GM19023 (cell line): Measurements from ENCODE around the gene SGCA.

Experiments
- ATAC-seq: cut with Tn5 transposase; IDR thresholded peaks from one replicate; pipeline ENCODE4 v1.9.1; 2021; ENCODE audit warnings: mild to moderate bottlenecking, moderate library complexity; ENCODE audit not compliant: unreplicated experiment

Gene SGCA

GRCh38 chr17:50165867-50166517 lies at the start of gene SGCA:
Gene SGCA (plus strand): TSS chr17:50166005. CDS start chr17:50166041, 36 bp downstream.
- no peak for ATAC-seq

- ATAC-seq = no peak
These were observed 48.4 kb upstream of the SGCA start for GRCh38 chr17:50117202-50118051.

- ATAC-seq = no peak
These were observed 47.6 kb upstream of the SGCA start for GRCh38 chr17:50118076-50118827.

- no peak for ATAC-seq
These were observed 47.0 kb upstream of the SGCA start for GRCh38 chr17:50118828-50119218.

GRCh38 chr17:50120475-50121253 lies 45.1 kb upstream of the SGCA start:
- ATAC-seq = no peak

- no peak for ATAC-seq
These were observed 42.9 kb upstream of the SGCA start for GRCh38 chr17:50122945-50123344.

- ATAC-seq = no peak
These were observed 42.0 kb upstream of the SGCA start for GRCh38 chr17:50123649-50124349.

GRCh38 chr17:50125420-50125997 lies 40.3 kb upstream of the SGCA start:
- no peak for ATAC-seq

GRCh38 chr17:50127697-50128361 lies 38.0 kb upstream of the SGCA start:
- no peak for ATAC-seq

- ATAC-seq = no peak
These were observed 37.1 kb upstream of the SGCA start for GRCh38 chr17:50128441-50129352.

- ATAC-seq = no peak
These were observed 36.5 kb upstream of the SGCA start for GRCh38 chr17:50129353-50129727.

GRCh38 chr17:50129728-50130558 lies 35.9 kb upstream of the SGCA start, which contains the start of gene SAMD14:
Gene SAMD14 (minus strand): TSS chr17:50130160. CDS start chr17:50124959, 5,201 bp downstream.
- ATAC-seq = no peak

- ATAC-seq = no peak
These were observed 35.1 kb upstream of the SGCA start for GRCh38 chr17:50130559-50131305.

GRCh38 chr17:50132104-50132794 lies 33.6 kb upstream of the SGCA start:
- ATAC-seq = no peak

GRCh38 chr17:50133028-50133768 lies 32.6 kb upstream of the SGCA start:
- no peak for ATAC-seq
